Activated CD8-positive, alpha-beta T cell treated with anti-CD3 and anti-CD28 coated beads, Interleukin-2, amount 10 ng/mL, durations not matched to agents 7 days and 5 days (primary cell): Measurements from ENCODE around the gene TTC23. TPM values are rescaled to one million over a fixed set of nuclear protein-coding genes. Genes with fewer than 3 reads are reported as not detected.

Source experiments
- ATAC-seq: fragments of 150-1000 bp; cut with Tn5 transposase; one replicate; pipeline ENCODE4 v1.10.0; 2021; ENCODE audit warnings: moderate library complexity
- CTCF ChIA-PET: fragments of 350-600 bp; sonication (Branson Sonifier 250); formaldehyde crosslinking; loops from one replicate; lab custom pipeline; 2021; ENCODE audit warnings: antibody characterized with exemption; lab: Charles Lee
- POLR2A ChIA-PET: fragments of 350-600 bp; sonication (Branson Sonifier 250); formaldehyde crosslinking; loops from one replicate; lab custom pipeline; 2021; ENCODE audit warnings: antibody characterized with exemption; lab: Charles Lee
- DNase-seq: peaks from one replicate; pipeline ENCODE4 v3.0.0-alpha.2; 2020
- H3K27ac Mint-ChIP-seq: one replicate; pipeline ENCODE4 v1.8.0; 2021; ENCODE audit warnings: mild to moderate bottlenecking, mixed read lengths
- H3K27me3 Mint-ChIP-seq: one replicate; pipeline ENCODE4 v1.8.0; 2021; ENCODE audit warnings: low read depth, mixed read lengths
- H3K36me3 Mint-ChIP-seq: one replicate; pipeline ENCODE4 v1.8.0; 2021; ENCODE audit warnings: low read depth, mixed read lengths
- H3K4me1 Mint-ChIP-seq: one replicate; pipeline ENCODE4 v1.8.0; 2021; ENCODE audit warnings: low read depth, mixed read lengths
- H3K4me3 Mint-ChIP-seq: one replicate; pipeline ENCODE4 v1.8.0; 2021; ENCODE audit warnings: mild to moderate bottlenecking, mixed read lengths
- H3K9me3 Mint-ChIP-seq: one replicate; pipeline ENCODE4 v1.8.0; 2022; ENCODE audit warnings: mixed read lengths; ENCODE audit not compliant: insufficient read depth
- total RNA-seq, 2 experiments: library from RNA; stranded (reverse); gene quantifications; one replicate each; pipeline ENCODE4 v1.2.3, GENCODE V29; 2021

The TTC23 gene
- total RNA-seq, 2 experiments from 2014 or later: 0.65 to 0.82 TPM

DNA sequence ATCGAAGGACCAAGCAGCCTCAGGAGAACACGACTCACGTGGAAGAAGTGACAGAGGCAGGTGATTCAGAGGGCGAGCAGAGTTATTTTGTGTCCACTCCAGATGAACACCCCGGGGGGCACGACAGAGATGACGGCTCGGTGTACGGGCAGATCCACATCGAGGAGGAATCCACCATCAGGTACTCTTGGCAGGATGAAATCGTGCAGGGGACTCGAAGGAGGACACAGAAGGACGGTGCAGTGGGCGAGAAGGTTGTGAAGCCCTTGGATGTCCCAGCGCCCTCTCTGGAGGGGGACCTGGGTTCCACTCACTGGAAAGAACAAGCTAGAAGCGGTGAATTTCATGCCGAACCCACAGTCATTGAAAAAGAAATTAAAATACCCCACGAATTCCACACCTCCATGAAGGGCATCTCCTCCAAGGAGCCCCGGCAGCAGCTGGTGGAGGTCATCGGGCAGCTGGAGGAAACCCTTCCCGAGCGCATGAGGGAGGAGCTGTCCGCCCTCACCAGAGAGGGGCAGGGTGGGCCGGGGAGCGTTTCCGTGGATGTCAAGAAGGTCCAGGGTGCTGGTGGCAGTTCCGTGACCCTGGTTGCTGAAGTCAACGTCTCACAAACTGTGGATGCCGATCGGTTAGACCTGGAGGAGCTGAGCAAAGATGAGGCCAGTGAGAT is 118.5 kb downstream of the TTC23 start:
- H3K36me3 Mint-ChIP-seq: no peaks in the 10 kb centered on the region
- H3K27ac Mint-ChIP-seq: no peak overlapping the region
- DNase-seq: no peak

DNA sequence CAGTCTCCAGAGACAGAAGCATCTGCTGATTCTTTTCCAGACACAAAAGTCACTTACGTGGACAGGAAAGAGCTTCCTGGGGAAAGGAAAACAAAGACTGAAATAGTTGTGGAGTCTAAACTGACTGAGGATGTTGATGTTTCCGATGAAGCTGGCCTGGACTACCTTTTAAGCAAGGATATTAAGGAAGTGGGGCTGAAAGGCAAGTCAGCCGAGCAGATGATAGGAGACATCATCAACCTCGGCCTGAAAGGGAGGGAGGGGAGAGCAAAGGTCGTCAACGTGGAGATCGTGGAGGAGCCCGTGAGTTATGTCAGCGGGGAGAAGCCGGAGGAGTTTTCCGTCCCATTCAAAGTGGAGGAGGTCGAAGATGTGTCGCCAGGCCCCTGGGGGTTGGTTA is 119.1 kb downstream of the TTC23 start:
- no peaks in the 10 kb centered on the region for H3K4me1 Mint-ChIP-seq
- ChIA-PET CTCF (no interaction called here), POLR2A (no interaction called here)
- ATAC-seq: no peak
- H3K36me3 Mint-ChIP-seq: no peaks in the 10 kb centered on the region
- no peak overlapping the region for H3K4me3 Mint-ChIP-seq
- H3K27ac Mint-ChIP-seq: no peak overlapping the region
- H3K9me3 Mint-ChIP-seq: no peaks in the 10 kb centered on the region
- no peaks in the 10 kb centered on the region for H3K27me3 Mint-ChIP-seq
- DNase-seq: no peak

More for the DNA sequence above, 118.5 kb downstream of the TTC23 start:
- no peak for ATAC-seq
- ChIA-PET POLR2A (no interaction called here), CTCF (no interaction called here)
- Mint-ChIP-seq H3K4me1 (no peaks in the 10 kb centered on the region), H3K27me3 (no peaks in the 10 kb centered on the region), H3K9me3 (no peaks in the 10 kb centered on the region), H3K4me3 (no peak overlapping the region)

DNA sequence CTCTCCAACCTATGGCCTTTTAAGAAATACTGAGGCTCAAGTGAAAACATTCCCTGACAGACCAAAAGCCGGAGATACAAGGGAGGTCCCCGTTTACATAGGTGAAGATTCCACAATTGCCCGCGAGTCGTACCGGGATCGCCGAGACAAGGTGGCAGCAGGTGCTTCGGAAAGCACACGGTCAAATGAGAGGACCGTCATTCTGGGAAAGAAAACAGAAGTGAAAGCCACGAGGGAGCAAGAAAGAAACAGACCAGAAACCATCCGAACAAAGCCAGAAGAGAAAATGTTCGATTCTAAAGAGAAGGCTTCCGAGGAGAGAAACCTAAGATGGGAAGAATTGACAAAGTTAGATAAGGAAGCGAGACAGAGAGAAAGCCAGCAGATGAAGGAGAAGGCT is 119.7 kb downstream of the TTC23 start:
- H3K4me3 Mint-ChIP-seq: no peak overlapping the region
- no peaks in the 10 kb centered on the region for H3K9me3 Mint-ChIP-seq
- H3K27me3 Mint-ChIP-seq: no peaks in the 10 kb centered on the region
- ChIA-PET POLR2A (no interaction called here), CTCF (no interaction called here)
- no peaks in the 10 kb centered on the region for H3K36me3 Mint-ChIP-seq
- DNase-seq (no peak), ATAC-seq (no peak)
- H3K4me1 Mint-ChIP-seq: no peaks in the 10 kb centered on the region
- H3K27ac Mint-ChIP-seq: no peak overlapping the region

DNA sequence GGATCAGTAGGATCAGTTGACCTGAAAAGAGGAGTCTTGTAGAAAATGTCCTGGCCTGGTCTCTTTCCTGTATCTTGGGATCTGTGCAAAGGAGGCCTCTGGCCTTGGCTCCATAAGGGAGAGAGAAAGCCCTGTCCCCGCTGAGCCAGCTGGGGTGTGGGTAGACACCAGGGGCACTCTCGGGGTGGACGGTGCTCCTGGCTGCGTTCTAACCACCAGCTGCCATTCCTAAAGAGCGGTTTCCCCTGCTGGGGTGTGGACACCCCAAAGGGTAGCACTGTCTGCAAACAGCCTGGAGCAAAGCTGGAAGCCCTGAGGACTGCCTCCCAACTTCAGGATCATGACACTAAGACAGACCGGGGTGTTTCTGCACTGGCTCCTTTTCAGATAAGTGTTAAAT is 121.0 kb downstream of the TTC23 start:
- Mint-ChIP-seq H3K4me1 (no peaks in the 10 kb centered on the region), H3K27me3 (no peaks in the 10 kb centered on the region), H3K36me3 (no peaks in the 10 kb centered on the region), H3K27ac (no peak overlapping the region), H3K9me3 (no peaks in the 10 kb centered on the region), H3K4me3 (no peak overlapping the region)
- DNase-seq (no peak), ATAC-seq (no peak)
- CTCF ChIA-PET: interaction anchor here (0.6 to 1.4 kb wide), 2 partner anchors 23 to 77 kb away, joined by 3 to 4 read pairs; no protein-coding TSS in a partner anchor
- POLR2A ChIA-PET: no interaction called here

DNA sequence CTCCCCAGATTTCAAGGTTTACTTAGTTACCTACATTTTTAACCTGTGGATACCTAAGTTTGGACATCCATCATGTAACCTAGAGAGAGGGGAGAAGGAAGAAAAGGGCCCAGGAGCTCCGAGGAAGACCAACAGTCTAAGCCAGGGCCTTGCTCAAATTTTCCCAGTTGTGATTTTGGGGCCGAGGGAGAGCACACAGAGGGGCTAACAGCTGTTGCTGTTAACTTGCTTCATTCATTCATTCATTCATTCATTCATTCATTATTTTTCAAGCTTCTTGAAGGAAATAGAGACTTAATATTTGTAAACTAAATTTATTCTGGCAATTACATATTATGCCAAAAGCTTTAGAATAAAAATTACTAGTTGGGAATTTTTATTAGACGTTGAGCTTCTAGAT is 121.6 kb downstream of the TTC23 start:
- Mint-ChIP-seq H3K27ac (no peak overlapping the region), H3K36me3 (no peaks in the 10 kb centered on the region), H3K27me3 (no peaks in the 10 kb centered on the region), H3K4me1 (no peaks in the 10 kb centered on the region), H3K9me3 (no peaks in the 10 kb centered on the region), H3K4me3 (no peak overlapping the region)
- CTCF ChIA-PET: interaction anchor here (1.4 kb wide), 1 partner anchor 22 kb away, joined by 4 read pairs; no protein-coding TSS in a partner anchor
- DNase-seq (no peak), ATAC-seq (no peak)
- POLR2A ChIA-PET: no interaction called here

DNA sequence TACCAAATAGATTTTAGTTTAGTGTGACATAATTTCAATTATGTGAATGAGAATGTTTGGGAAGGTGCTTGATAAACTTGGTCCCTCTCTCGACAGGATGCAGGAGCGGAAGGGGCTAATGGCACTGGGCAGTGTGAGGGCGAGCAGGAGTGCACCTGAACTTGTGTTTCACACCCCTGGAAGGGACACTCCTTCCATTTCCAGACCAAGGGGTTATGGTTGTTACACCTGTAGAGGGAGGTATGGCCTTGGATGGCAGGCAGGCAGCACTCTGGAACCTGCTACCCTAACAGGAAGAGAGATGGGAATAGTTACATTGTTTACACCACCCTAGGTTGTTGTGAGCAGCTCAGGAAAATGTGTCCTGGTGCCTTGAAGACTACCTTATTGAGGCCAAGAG is 122.5 kb downstream of the TTC23 start:
- Mint-ChIP-seq H3K36me3 (no peaks in the 10 kb centered on the region), H3K4me1 (no peaks in the 10 kb centered on the region), H3K9me3 (no peaks in the 10 kb centered on the region), H3K4me3 (no peak overlapping the region), H3K27ac (no peak overlapping the region), H3K27me3 (no peaks in the 10 kb centered on the region)
- ATAC-seq (no peak), DNase-seq (no peak)
- POLR2A ChIA-PET: no interaction called here
- CTCF ChIA-PET: no interaction called here

DNA sequence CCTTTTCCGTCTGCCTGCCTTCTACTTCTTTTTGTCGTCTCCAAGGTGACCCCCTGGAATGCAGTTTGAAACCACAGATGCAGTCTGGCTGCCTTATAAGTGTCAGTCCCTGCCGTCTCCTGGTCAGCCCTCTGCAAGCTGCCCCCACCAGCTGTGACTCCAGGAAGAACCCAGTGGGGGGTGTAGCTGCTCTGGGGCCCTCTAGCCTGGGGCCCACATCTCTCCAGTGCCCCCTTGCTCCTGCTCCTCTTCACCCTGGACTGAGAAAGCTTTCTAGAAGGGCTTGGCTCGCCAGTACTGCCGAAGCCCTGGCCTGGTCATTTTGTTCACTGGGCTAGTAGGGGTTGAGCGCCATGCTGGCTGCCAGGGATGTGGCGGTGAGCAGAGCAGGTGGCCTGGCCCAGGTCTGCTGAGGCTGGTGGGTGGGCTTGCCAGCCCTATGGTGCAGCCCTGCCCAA is 123.2 kb downstream of the TTC23 start:
- no peak for ATAC-seq
- POLR2A ChIA-PET: no interaction called here
- Mint-ChIP-seq H3K27ac (no peak overlapping the region), H3K27me3 (no peaks in the 10 kb centered on the region), H3K4me3 (no peak overlapping the region), H3K9me3 (no peaks in the 10 kb centered on the region), H3K36me3 (no peaks in the 10 kb centered on the region), H3K4me1 (no peaks in the 10 kb centered on the region)
- DNase-seq: no peak
- CTCF ChIA-PET: no interaction called here

DNA sequence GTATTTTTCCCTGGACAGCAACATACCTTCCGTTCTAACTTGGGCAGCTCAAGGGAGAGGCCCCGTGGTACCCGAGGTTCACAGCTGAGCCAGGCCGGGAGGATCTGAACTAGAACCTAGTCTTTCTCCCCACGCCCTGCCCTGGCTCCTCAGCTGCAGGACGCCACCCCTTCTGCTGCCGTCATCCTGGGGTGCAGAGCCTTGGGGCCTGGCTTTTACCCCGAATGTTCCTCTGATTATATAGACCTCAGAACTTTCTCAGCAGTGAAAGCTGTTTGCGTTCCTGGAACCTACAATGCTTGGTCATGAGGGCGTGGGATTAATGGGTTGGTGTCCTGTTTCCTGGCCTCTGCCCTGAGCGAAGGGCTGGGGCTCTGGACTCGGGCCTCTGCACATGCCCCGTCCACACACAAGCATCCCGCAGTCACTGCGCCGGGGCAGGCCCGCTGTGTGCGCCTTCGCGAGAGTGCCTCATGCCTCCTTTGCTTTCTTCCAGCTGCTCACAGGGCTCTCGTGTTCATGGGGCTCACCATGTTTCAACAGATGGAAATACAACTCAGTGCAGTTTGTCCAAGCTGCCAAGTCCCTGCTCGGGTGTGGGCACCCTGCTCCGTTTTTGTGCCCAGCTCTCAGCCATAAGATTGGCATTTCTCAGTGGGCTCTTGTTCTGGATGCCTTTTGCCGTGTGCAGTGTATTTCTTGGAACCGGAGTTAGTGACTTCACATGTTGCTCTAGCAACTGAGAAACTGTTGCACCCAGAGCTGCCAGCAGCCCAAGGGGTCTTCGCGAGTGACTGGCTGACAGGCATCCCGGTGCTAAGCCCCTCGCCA is 124.1 kb downstream of the TTC23 start:
- no peaks in the 10 kb centered on the region for H3K27me3 Mint-ChIP-seq
- H3K4me3 Mint-ChIP-seq: no peak overlapping the region
- H3K27ac Mint-ChIP-seq: no peak overlapping the region
- H3K9me3 Mint-ChIP-seq: no peaks in the 10 kb centered on the region
- no peaks in the 10 kb centered on the region for H3K4me1 Mint-ChIP-seq
- ChIA-PET CTCF (no interaction called here), POLR2A (no interaction called here)
- ATAC-seq: no peak
- no peak for DNase-seq
- no peaks in the 10 kb centered on the region for H3K36me3 Mint-ChIP-seq

DNA sequence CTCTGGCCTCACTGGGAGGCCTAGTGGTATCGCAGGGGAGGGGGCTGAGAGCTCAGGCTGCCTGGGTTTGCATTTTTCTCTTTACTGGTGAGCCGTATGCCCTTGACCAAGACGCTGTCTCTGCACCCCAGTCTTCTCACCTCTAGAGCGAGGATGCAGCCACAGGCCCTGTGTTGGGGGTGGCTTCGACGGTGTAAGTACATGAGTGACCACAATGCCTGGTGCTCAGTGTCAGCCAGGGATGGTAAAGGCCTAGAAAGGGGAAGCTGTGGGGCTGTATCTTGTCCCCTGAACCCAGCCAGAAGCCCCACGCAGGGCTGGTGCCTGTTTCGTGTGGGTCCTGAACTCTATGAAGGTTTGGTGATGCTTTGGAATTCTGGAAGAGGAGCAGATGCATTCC is 124.7 kb downstream of the TTC23 start:
- no peak for DNase-seq
- ChIA-PET CTCF (no interaction called here), POLR2A (no interaction called here)
- no peak overlapping the region for H3K27ac Mint-ChIP-seq
- H3K4me3 Mint-ChIP-seq: no peak overlapping the region
- H3K27me3 Mint-ChIP-seq: no peaks in the 10 kb centered on the region
- ATAC-seq: no peak
- no peaks in the 10 kb centered on the region for H3K9me3 Mint-ChIP-seq
- H3K4me1 Mint-ChIP-seq: no peaks in the 10 kb centered on the region
- H3K36me3 Mint-ChIP-seq: no peaks in the 10 kb centered on the region

DNA sequence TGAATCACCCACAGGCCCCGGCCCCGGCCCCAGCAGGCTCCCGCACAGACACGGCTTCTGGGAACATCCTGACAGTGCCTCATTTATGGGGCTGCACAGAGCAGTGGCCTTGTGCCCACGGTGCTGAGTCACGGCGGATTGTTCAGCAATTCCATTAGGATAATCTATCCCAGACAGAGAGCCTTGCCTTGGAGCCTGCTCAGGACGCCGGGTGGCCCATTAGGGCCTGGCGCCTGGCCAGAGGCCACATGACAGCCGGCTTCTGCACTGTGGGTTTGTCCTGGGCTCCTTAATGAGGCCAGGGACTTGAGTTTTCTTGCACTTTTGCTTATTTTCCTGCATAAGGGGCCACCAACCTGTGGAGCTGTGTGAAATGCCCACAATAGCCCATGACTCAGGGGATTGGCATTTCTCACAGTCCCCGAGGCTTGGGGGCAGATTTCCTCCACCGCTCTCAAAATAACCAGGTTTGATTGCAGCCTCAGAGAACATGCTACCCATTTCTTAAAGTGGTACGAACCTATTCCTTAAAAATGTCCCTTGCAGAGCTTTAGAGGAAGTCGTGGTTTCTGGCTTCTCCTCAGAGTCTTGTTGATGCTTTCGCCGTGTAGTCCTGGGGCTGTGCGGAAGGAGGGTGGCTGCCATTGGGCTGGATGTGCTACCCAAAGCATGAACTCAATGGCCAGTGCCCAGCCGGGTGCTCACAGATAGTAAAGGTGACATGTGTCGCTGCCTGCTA is 125.5 kb downstream of the TTC23 start:
- no peak overlapping the region for H3K4me3 Mint-ChIP-seq
- ChIA-PET POLR2A (no interaction called here), CTCF (no interaction called here)
- DNase-seq: no peak
- H3K9me3 Mint-ChIP-seq: no peaks in the 10 kb centered on the region
- no peaks in the 10 kb centered on the region for H3K36me3 Mint-ChIP-seq
- no peaks in the 10 kb centered on the region for H3K4me1 Mint-ChIP-seq
- H3K27me3 Mint-ChIP-seq: no peaks in the 10 kb centered on the region
- H3K27ac Mint-ChIP-seq: no peak overlapping the region
- no peak for ATAC-seq

DNA sequence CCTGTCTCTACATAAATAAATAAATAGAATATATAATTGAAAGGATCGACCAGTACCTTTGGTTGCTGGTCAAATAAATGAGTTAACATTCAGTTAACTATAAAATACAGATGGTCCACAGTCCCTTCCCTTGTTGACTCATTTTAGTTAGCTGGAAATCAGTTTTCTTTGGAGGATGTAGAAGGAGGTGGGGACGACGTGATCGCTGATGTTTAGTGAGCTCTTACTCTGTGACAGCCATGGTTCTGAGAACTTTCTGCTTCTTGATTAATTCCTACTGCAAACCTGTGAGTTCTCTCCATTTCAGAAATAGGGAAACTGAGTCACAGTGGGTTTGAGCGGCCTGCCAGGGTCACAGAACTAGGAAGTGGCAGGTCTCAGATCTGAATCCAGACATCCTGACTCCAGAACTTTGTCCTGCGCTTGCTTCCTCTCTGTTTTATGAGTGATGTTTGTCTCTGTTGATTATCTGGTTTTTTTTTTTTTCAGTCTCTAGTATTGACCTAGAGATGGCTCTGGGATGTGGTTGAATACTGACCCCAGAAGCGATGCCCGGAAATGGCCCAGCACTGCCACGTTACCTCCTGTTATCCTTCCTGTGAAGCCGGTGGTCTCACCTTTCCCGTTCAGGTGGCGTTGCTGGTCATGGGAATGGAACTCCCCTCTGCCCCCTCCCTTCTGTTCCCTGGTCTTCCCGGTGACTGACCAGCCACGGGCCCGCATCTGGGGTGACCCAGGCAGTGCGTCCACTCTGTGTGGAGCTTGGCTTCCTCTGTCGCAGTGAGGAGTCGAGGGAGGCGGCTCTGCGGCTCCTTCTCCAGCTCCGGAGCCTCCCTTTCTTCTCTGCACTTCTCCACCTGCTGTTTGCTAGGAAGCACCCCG is 126.3 kb downstream of the TTC23 start:
- no peaks in the 10 kb centered on the region for H3K4me1 Mint-ChIP-seq
- no peaks in the 10 kb centered on the region for H3K27me3 Mint-ChIP-seq
- no peak overlapping the region for H3K4me3 Mint-ChIP-seq
- ChIA-PET CTCF (no interaction called here), POLR2A (no interaction called here)
- H3K36me3 Mint-ChIP-seq: no peaks in the 10 kb centered on the region
- no peaks in the 10 kb centered on the region for H3K9me3 Mint-ChIP-seq
- ATAC-seq (no peak), DNase-seq (no peak)
- H3K27ac Mint-ChIP-seq: no peak overlapping the region
